Gastroesophageal sphincter (tissue), 4 donors: ENCODE results near the gene IARS2. TPM values are rescaled to one million over a fixed set of nuclear protein-coding genes. Genes with fewer than 3 reads are reported as not detected.

ENCODE experiments used
- ATAC-seq: fragments of 150-250 bp; one replicate; pipeline ENCODE4 v1.9.1; 2016; ENCODE audit warnings: mild to moderate bottlenecking, moderate library complexity
- H3K27ac ChIP-seq, 4 donors: fragments of 200-600 bp; sonication (generic) in 3 of 4; 1 replicate in 3 of 4; 2 replicates in 1 of 4; pipeline ENCODE4 v1.5.1; 2016 to 2019
- H3K27me3 ChIP-seq: fragments of 200-600 bp; sonication (generic); one replicate; pipeline ENCODE4 v1.5.1; 2019
- H3K36me3 ChIP-seq, 2 donors: fragments of 200-600 bp; sonication (generic); one replicate each; pipeline ENCODE4 v1.5.1; 2019; ENCODE audit warnings: control low read depth in 1 of 2
- H3K4me1 ChIP-seq, 3 donors: fragments of 200-600 bp; sonication (generic); 1 replicate in 2 of 3; 2 replicates in 1 of 3; pipeline ENCODE4 v1.5.1; 2016 to 2019; ENCODE audit warnings: control low read depth in 2 of 3
- H3K4me3 ChIP-seq, 2 donors: fragments of 200-600 bp; sonication (generic); one replicate each; pipeline ENCODE4 v1.5.1; 2019; ENCODE audit warnings: mild to moderate bottlenecking in 1 of 2, moderate library complexity in 1 of 2
- H3K9me3 ChIP-seq, 3 donors: fragments of 200-600 bp; sonication (generic); one replicate each; pipeline ENCODE4 v1.5.1; 2017 to 2019; ENCODE audit warnings: control low read depth in 2 of 3
- EP300 ChIP-seq: sonication (generic); formaldehyde crosslinking; IDR thresholded peaks from one replicate; pipeline ENCODE4 v1.6.1; 2017; ENCODE audit warnings: antibody characterized with exemption, mild to moderate bottlenecking
- POLR2A ChIP-seq, 2 donors: fragments of 450-650 bp; IDR thresholded peaks; one replicate each; pipeline ENCODE4 v1.6.1; 2017; ENCODE audit warnings: antibody characterized with exemption in 2 of 2, mild to moderate bottlenecking in 2 of 2, moderate library complexity in 1 of 2
- POLR2AphosphoS5 ChIP-seq: sonication (generic); formaldehyde crosslinking; IDR thresholded peaks from one replicate; pipeline ENCODE4 v1.6.1; 2017; ENCODE audit warnings: antibody characterized with exemption
- WGBS, 2 donors: methylation state at CpG; one replicate each; pipeline ENCODE4 v1.1.5; 2018; ENCODE audit warnings: low coverage in 1 of 2; 5-methylcytosine and 5-hydroxymethylcytosine counted together
- small RNA-seq, 4 donors: library from RNA; depleted of rRNA; stranded (forward); fragments of <200 nt; gene quantifications; one replicate each; pipeline ENCODE3, GENCODE V24; 2016
- total RNA-seq, 4 donors: library from RNA; depleted of rRNA; stranded (reverse); fragments of >200 nt; gene quantifications; one replicate each; pipeline ENCODE4 v1.1.0, GENCODE V29; 2016
- TF ChIP-seq, protein P1 (sequence below), 4 experiments: fragments of 200-600 bp in 2 of 4; fragments of 450-650 bp in 2 of 4; sonication (generic) in 1 of 4; IDR thresholded peaks; one replicate each; pipeline ENCODE4 v1.5.1; 2017 to 2019; ENCODE audit warnings: antibody characterized with exemption in 4 of 4, mild to moderate bottlenecking in 2 of 4, moderate library complexity in 2 of 4

IARS2 gene
- total RNA-seq, 4 donors from 2014 or later: 48.9 to 89.7 (median 72.6) TPM

GRCh38 chr1:220188538-220188937 is 94.6 kb downstream of the IARS2 start:
- H3K4me1 ChIP-seq: no peaks in the 10 kb centered on the region
- H3K4me3 ChIP-seq: no peak overlapping the region
- WGBS, 2 donors: 69 to 89% methylated on average over 2 of the region's 2 CpGs
- peaks cover 9 to 77% of the 10 kb centered on the region in 2 donors for H3K36me3 ChIP-seq
- H3K27ac ChIP-seq: no peak overlapping the region
- no peaks in the 10 kb centered on the region for H3K27me3 ChIP-seq
- ATAC-seq: no peak
- no peaks in the 10 kb centered on the region for H3K9me3 ChIP-seq
- no peak for TF ChIP-seq EP300
- TF ChIP-seq POLR2AphosphoS5: no peak
- TF ChIP-seq, protein P1, sequence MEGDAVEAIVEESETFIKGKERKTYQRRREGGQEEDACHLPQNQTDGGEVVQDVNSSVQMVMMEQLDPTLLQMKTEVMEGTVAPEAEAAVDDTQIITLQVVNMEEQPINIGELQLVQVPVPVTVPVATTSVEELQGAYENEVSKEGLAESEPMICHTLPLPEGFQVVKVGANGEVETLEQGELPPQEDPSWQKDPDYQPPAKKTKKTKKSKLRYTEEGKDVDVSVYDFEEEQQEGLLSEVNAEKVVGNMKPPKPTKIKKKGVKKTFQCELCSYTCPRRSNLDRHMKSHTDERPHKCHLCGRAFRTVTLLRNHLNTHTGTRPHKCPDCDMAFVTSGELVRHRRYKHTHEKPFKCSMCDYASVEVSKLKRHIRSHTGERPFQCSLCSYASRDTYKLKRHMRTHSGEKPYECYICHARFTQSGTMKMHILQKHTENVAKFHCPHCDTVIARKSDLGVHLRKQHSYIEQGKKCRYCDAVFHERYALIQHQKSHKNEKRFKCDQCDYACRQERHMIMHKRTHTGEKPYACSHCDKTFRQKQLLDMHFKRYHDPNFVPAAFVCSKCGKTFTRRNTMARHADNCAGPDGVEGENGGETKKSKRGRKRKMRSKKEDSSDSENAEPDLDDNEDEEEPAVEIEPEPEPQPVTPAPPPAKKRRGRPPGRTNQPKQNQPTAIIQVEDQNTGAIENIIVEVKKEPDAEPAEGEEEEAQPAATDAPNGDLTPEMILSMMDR (IDR thresholded peaks at IDR 0.05): no peak
- no peak for TF ChIP-seq POLR2A (IDR thresholded peaks at IDR 0.05)

DNA sequence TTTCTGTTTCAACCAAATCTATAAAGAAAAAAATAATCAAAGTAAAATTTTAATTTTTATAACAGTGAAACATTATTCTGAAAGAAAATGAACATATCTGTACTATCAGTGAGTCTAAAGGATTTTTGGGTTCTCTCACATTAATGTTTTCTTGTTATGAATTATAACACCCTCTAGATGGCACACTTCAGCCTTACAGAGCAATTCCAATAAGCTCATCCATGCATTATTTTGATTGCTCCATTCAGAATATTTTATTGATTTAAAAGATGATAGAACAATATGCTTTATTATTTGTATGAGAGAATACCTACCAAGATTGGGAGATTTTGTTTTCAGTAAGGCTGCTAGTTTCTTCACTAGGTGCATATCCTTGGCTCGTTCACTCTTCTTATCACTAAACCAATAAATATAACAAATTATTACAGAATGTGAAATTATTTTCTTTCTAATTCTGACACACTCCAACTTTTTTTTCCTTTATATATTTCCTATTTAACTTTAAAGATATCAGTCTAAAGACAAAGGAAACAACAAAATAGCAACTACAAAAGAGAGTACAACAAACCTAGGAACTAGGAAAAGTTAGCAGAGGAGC is 95.9 kb downstream of the IARS2 start:
- Histone ChIP-seq H3K4me1 (no peaks in the 10 kb centered on the region), H3K9me3 (no peaks in the 10 kb centered on the region), H3K36me3 (peaks cover 9 to 87% of the 10 kb centered on the region in 2 donors), H3K27me3 (no peaks in the 10 kb centered on the region), H3K27ac (no peak overlapping the region), H3K4me3 (no peak overlapping the region)
- ATAC-seq: no peak
- WGBS, 2 donors: 92 to 100% methylated on average over 1 of the region's 1 CpG
- TF ChIP-seq, protein P1 (IDR thresholded peaks at IDR 0.05): peak; percentile 13 to 32 (median 27)
- TF ChIP-seq POLR2A (IDR thresholded peaks at IDR 0.05) (no peak), EP300 (no peak), POLR2AphosphoS5 (no peak)

- ATAC-seq: no peak
- TF ChIP-seq EP300 (no peak), POLR2A (IDR thresholded peaks at IDR 0.05) (no peak), POLR2AphosphoS5 (no peak)
- TF ChIP-seq, protein P1 (IDR thresholded peaks at IDR 0.05): no peak
- Histone ChIP-seq H3K27me3 (no peaks in the 10 kb centered on the region), H3K9me3 (no peaks in the 10 kb centered on the region), H3K36me3 (peaks cover 11 to 98% of the 10 kb centered on the region in 2 donors), H3K27ac (no peak overlapping the region), H3K4me1 (no peaks in the 10 kb centered on the region), H3K4me3 (no peak overlapping the region)
Observed at GRCh38 chr1:220195701-220196100, 101.8 kb downstream of the IARS2 start.

Small RNA genes within 50 kb of the gene (small RNA-seq; reads per million reads assigned to genes)
- gene MIR194-1 (0.12 to 0.38 (median 0.32) reads per million in 4 donors), gene MIR215 (0.99 to 8.7 (median 3.9) reads per million in 4 donors)

Other genes starting within 250 kb of the IARS2 start
- not detected for gene SLC30A10, start 165.6 kb upstream of the IARS2 start, total RNA-seq
- gene EPRS1, start 47.6 kb upstream of the IARS2 start, total RNA-seq: 10 to 100 TPM; 39.2 to 51.6 (median 42.0) TPM
- 10 to 100 TPM in 3 of 4 donors, 1 to 10 TPM in 1; 8.8 to 30.2 (median 12.8) TPM for gene BPNT1, start 4.3 kb upstream of the IARS2 start, total RNA-seq
- gene RAB3GAP2, start 178.3 kb downstream of the IARS2 start, total RNA-seq: 10 to 100 TPM; 19.9 to 35.3 (median 27.3) TPM